Osteoblast (primary cell): Measurements from ENCODE around the gene MT1M. TPM values are rescaled to one million over a fixed set of nuclear protein-coding genes. Genes with fewer than 3 reads are reported as not detected.
A peak's percentile ranks its signal among the peaks of the same experiment; 100 is the strongest.

Source experiments
- DNase-seq: peaks from one replicate; pipeline ENCODE4 v3.0.0; 2011; ENCODE audit warnings: low spot score, mixed read lengths; ENCODE audit not compliant: insufficient read length; ENCODE audit errors: missing footprints
- H2AFZ ChIP-seq: 2 replicates; pipeline ENCODE4 v1.6.0; 2011; ENCODE audit warnings: mild to moderate bottlenecking, low read length
- H3K27ac ChIP-seq: 2 replicates; pipeline ENCODE4 v1.5.1; 2011; ENCODE audit warnings: mild to moderate bottlenecking, low read depth, low read length, moderate library complexity
- H3K27me3 ChIP-seq: 2 replicates; pipeline ENCODE4 v1.6.0; 2012; ENCODE audit warnings: mild to moderate bottlenecking, control low read depth, inconsistent platforms, low read length, moderate library complexity; ENCODE audit not compliant: insufficient read depth
- H3K36me3 ChIP-seq: 2 replicates; pipeline ENCODE4 v1.5.1; 2011; ENCODE audit warnings: mild to moderate bottlenecking, low read length, control low read depth, moderate library complexity; ENCODE audit not compliant: insufficient read depth
- H3K4me1 ChIP-seq: 2 replicates; pipeline ENCODE4 v1.5.1; 2011; ENCODE audit warnings: mild to moderate bottlenecking, low read length, control low read depth, moderate library complexity; ENCODE audit not compliant: insufficient read depth
- H3K4me2 ChIP-seq: 2 replicates; pipeline ENCODE4 v1.6.0; 2011; ENCODE audit warnings: mild to moderate bottlenecking, low read length; ENCODE audit not compliant: insufficient read depth
- H3K4me3 ChIP-seq: fragments of 200-600 bp; sonication (generic); 3 replicates; pipeline ENCODE4 v1.5.1; 2012; ENCODE audit warnings: mild to moderate bottlenecking, low read length, inconsistent platforms; ENCODE audit not compliant: insufficient read depth
- H3K79me2 ChIP-seq: 2 replicates; pipeline ENCODE4 v1.6.0; 2012; ENCODE audit warnings: mild to moderate bottlenecking, low read length, control low read depth, inconsistent platforms; ENCODE audit not compliant: insufficient read depth
- H3K9me3 ChIP-seq: 2 replicates; pipeline ENCODE4 v1.5.1; 2011; ENCODE audit warnings: low read depth, low read length, control low read depth
- H4K20me1 ChIP-seq: 2 replicates; pipeline ENCODE4 v1.6.0; 2012; ENCODE audit warnings: mild to moderate bottlenecking, low read length, control low read depth; ENCODE audit not compliant: insufficient read depth
- CTCF ChIP-seq: IDR thresholded peaks from 2 replicates; pipeline ENCODE4 v1.5.1; 2011; ENCODE audit warnings: mild to moderate bottlenecking, low read depth, low read length, moderate library complexity; ENCODE audit errors: extremely low read depth
- total RNA-seq: library from RNA; depleted of rRNA; stranded (reverse); fragments of >200 nt; gene quantifications from 2 replicates; pipeline ENCODE4 v1.2.3, GENCODE V29; 2012

MT1M gene
- total RNA-seq, 1 donor = 8.7 TPM

DNA sequence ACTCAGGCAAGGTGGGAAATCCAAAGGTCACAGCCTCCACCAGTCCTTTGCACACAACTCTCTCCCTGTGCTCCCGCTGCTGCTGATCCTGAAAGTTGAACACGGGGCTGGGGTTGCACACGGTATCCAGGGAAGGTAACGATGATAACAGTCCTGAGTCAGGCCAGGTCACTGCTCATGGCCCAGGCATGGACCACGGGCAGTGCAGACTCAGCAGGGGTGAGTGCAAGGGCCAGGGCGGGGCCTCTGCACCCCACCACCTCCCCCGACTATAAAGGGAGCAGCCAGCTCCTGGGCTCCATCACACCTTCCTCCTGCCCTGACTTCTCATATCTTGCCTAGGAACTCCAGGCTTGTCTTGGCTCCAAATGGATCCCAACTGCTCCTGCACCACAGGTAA lies 19.1 kb downstream of the MT1M start, which contains the start of gene MT1B:
Gene MT1B (plus strand): TSS at position 301 of the 400 bp plus-strand sequence. CDS start 68 bp downstream, at position 369.
- H3K9me3 ChIP-seq = no peaks in the 10 kb centered on the region
- H3K4me2 ChIP-seq = no peak within 1 kb of the TSS
- no peaks in the 10 kb centered on the region for H3K36me3 ChIP-seq
- DNase-seq = no peak
- H3K4me1 ChIP-seq = no peaks in the 10 kb centered on the region
- H2AFZ ChIP-seq = no peak within 1 kb of the TSS
- no peak within 1 kb of the TSS for H3K27ac ChIP-seq
- H3K79me2 ChIP-seq = no peaks in the 10 kb centered on the region
- no peak for TF ChIP-seq CTCF
- H4K20me1 ChIP-seq = no peaks in the 10 kb centered on the region
- H3K27me3 ChIP-seq = peaks cover 44% of the 10 kb centered on the region
- H3K4me3 ChIP-seq = no peak within 1 kb of the TSS

- no peak for TF ChIP-seq CTCF
- Histone ChIP-seq H4K20me1 (no peaks in the 10 kb centered on the region), H2AFZ (no peak overlapping the region), H3K9me3 (no peaks in the 10 kb centered on the region), H3K36me3 (no peaks in the 10 kb centered on the region), H3K79me2 (no peaks in the 10 kb centered on the region), H3K4me2 (no peak overlapping the region), H3K27me3 (peaks cover 35% of the 10 kb centered on the region), H3K27ac (no peak overlapping the region), H3K4me3 (no peak overlapping the region), H3K4me1 (peaks cover under 1% of the 10 kb centered on the region)
- DNase-seq = no peak
Observed at GRCh38 chr16:56652600-56652999, 20.1 kb downstream of the MT1M start.

DNA sequence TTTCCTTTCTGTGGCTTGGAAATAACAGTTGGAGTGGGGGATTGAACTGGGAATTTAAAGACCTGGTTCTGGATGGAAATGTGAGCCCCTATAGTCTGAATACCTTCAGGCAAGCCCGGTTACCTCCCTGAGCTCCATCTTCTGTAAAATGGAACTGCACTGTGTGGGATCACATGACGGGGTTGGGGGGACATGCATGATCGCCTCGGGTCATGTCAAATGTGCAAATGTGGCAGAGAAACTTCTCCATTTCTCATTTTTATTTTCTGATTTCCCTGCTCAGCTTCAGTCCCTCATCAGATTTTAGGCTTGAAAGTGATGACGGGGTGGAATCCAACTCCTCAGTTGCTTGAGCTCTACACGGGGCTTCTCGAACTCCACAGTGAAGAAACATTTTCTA lies 20.8 kb downstream of the MT1M start:
- peaks cover 7% of the 10 kb centered on the region for H3K4me1 ChIP-seq
- H3K27ac ChIP-seq = no peak overlapping the region
- no peaks in the 10 kb centered on the region for H3K36me3 ChIP-seq
- no peak overlapping the region for H2AFZ ChIP-seq
- TF ChIP-seq CTCF = no peak
- H3K4me2 ChIP-seq = no peak overlapping the region
- peaks cover 35% of the 10 kb centered on the region for H3K27me3 ChIP-seq
- H3K4me3 ChIP-seq = no peak overlapping the region
- DNase-seq = no peak
- no peaks in the 10 kb centered on the region for H4K20me1 ChIP-seq
- no peaks in the 10 kb centered on the region for H3K79me2 ChIP-seq
- no peaks in the 10 kb centered on the region for H3K9me3 ChIP-seq

GRCh38 chr16:56657555-56658326 lies 25.3 kb downstream of the MT1M start, which contains the start of gene MT1F:
MT1F (plus strand) TSS chr16:56657959; CDS start chr16:56658059, 100 bp downstream.
- no peak for DNase-seq
- H3K27me3 ChIP-seq = peaks cover 54% of the 10 kb centered on the region

More at GRCh38 chr16:56657555-56658326, 25.3 kb downstream of the MT1M start, which contains the start of gene MT1F:
- peaks cover 7% of the 10 kb centered on the region for H3K4me1 ChIP-seq
- peak within 1 kb of the TSS; percentile 62 for H2AFZ ChIP-seq
- peak within 1 kb of the TSS; percentile 54 for H3K4me3 ChIP-seq
- H3K36me3 ChIP-seq = no peaks in the 10 kb centered on the region
- H4K20me1 ChIP-seq = no peaks in the 10 kb centered on the region
- no peaks in the 10 kb centered on the region for H3K79me2 ChIP-seq
- H3K9me3 ChIP-seq = no peaks in the 10 kb centered on the region
- H3K27ac ChIP-seq = no peak within 1 kb of the TSS
- peak within 1 kb of the TSS; percentile 71 for H3K4me2 ChIP-seq
- TF ChIP-seq CTCF = no peak
